Right atrium auricular region (tissue), 2 donors: ENCODE data around the gene TACO1. TPM values are rescaled to one million over a fixed set of nuclear protein-coding genes. Genes with fewer than 3 reads are reported as not detected.

Experiments used
- DNase-seq: peaks from one replicate; pipeline ENCODE4 v3.0.0-alpha.2; 2019; ENCODE audit warnings: low spot score
- H3K27ac ChIP-seq, 2 donors: fragments of 200-600 bp; sonication (generic); 1 replicate in 1 of 2; 2 replicates in 1 of 2; pipeline ENCODE4 v1.5.1; 2016 to 2019
- H3K27me3 ChIP-seq, 2 donors: fragments of 200-600 bp; sonication (generic); one replicate each; pipeline versions ENCODE4 v1.5.1 to v1.6.0; 2017 to 2019
- H3K36me3 ChIP-seq: fragments of 200-600 bp; sonication (generic); one replicate; pipeline ENCODE4 v1.5.1; 2016
- H3K4me1 ChIP-seq, 2 donors: fragments of 200-600 bp; sonication (generic); one replicate each; pipeline versions ENCODE4 v1.5.1 to v1.6.0; 2017 to 2019
- H3K4me3 ChIP-seq, 2 donors: fragments of 200-600 bp; sonication (generic); 1 replicate in 1 of 2; 2 replicates in 1 of 2; pipeline ENCODE4 v1.5.1; 2017 to 2019; ENCODE audit warnings: mild to moderate bottlenecking in 1 of 2, moderate library complexity in 1 of 2
- H3K9me3 ChIP-seq, 2 donors: fragments of 200-600 bp; sonication (generic); one replicate each; pipeline ENCODE4 v1.5.1; 2019
- total RNA-seq, 2 donors: library from RNA; depleted of rRNA; stranded (reverse); fragments of >200 nt; gene quantifications; one replicate each; pipeline ENCODE4 v1.1.0, GENCODE V29; 2016
- TF ChIP-seq, protein P1 (sequence below), 2 donors: fragments of 200-600 bp; sonication (generic); IDR thresholded peaks; one replicate each; pipeline ENCODE4 v1.5.1; 2019; ENCODE audit warnings: antibody characterized with exemption in 2 of 2

The TACO1 gene
- total RNA-seq, 2 donors from 2014 or later: 18.2 to 27.7 TPM

DNA sequence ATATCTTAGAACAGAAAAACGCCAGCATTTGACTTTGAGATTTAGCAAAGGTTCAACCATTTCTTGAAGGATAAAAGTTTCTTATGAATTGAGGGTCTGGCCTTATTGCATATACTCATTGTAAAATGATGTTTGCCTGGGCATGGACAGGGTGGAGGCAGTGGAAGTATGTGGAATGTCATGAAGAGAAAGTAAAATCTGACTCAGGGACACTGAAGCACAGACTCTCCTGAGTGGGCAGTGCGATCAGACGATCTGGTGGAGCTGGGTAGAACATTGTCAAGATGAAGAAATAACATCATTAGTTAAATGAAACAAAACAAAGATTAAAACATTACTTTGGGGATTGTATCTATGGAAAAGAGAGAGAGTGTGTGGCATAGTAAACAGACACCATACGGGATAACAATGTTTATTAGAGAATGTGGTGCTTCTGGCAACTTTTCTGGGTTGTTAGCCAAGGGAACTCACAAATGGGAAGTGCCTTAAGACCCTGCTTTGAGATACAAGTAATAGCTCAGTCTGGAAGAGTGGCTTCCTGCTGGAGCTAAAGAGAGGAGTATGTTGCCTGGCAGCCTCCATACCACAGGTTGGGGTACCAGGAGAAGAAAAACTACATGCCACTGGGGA, 26.0 kb downstream of the TACO1 start:
- Histone ChIP-seq H3K27ac (peak overlapping the region in 1 of 2 donors; percentile 33), H3K36me3 (no peaks in the 10 kb centered on the region), H3K27me3 (no peaks in the 10 kb centered on the region), H3K9me3 (no peaks in the 10 kb centered on the region), H3K4me1 (peaks cover 0 to 73% of the 10 kb centered on the region in 2 donors), H3K4me3 (no peak overlapping the region)
- no peak for DNase-seq
- TF ChIP-seq, protein P1, sequence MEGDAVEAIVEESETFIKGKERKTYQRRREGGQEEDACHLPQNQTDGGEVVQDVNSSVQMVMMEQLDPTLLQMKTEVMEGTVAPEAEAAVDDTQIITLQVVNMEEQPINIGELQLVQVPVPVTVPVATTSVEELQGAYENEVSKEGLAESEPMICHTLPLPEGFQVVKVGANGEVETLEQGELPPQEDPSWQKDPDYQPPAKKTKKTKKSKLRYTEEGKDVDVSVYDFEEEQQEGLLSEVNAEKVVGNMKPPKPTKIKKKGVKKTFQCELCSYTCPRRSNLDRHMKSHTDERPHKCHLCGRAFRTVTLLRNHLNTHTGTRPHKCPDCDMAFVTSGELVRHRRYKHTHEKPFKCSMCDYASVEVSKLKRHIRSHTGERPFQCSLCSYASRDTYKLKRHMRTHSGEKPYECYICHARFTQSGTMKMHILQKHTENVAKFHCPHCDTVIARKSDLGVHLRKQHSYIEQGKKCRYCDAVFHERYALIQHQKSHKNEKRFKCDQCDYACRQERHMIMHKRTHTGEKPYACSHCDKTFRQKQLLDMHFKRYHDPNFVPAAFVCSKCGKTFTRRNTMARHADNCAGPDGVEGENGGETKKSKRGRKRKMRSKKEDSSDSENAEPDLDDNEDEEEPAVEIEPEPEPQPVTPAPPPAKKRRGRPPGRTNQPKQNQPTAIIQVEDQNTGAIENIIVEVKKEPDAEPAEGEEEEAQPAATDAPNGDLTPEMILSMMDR (IDR thresholded peaks at IDR 0.05): no peak

DNA sequence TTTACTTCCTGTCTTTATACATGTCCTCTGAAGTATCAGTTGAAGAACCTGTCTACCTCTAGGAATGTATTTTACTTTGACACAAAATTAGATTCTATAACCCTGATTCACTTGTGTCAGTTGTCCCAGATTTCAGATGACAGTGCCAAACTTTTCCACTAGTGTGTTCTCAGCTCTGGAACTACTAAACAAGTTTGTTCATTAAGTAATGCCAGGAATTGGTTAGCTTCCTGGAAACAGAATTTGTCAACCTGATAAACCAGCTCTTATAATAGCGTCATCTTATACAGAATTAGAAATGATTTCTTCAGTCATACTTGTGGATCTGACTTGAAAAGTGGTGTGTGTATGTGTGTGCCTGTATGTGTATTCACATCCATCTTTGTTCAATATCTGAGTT, 28.9 kb downstream of the TACO1 start:
- Histone ChIP-seq H3K27ac (peak overlapping the region; percentile 45 to 82), H3K36me3 (peaks cover 15% of the 10 kb centered on the region), H3K9me3 (no peaks in the 10 kb centered on the region), H3K4me3 (no peak overlapping the region), H3K4me1 (peaks cover 0 to 83% of the 10 kb centered on the region in 2 donors), H3K27me3 (no peaks in the 10 kb centered on the region)
- DNase-seq: no peak
- TF ChIP-seq, protein P1 (IDR thresholded peaks at IDR 0.05): no peak

DNA sequence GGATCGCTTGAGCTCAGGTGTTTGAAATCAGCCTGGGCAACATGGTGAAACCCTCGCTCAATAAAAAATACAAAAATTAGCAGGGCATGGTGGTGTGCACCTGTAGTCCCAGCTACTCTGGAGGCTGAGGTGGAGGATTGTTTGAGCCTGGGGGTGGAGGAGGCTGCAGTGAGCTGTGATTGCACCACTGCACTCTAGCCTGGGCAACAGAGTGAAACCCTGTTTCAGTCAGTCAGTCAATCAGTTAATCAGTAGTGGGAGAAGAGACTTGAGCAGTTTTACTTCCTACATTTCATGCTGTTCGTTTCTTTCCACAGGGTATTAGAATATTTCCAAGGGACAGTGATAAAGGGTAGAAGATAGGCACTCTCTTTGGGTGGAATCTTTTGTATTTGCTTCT, 30.4 kb downstream of the TACO1 start:
- peak overlapping the region in 1 of 2 donors; percentile 82 for H3K27ac ChIP-seq
- no peaks in the 10 kb centered on the region for H3K27me3 ChIP-seq
- TF ChIP-seq, protein P1 (IDR thresholded peaks at IDR 0.05): no peak
- H3K36me3 ChIP-seq: peaks cover 25% of the 10 kb centered on the region
- H3K9me3 ChIP-seq: no peaks in the 10 kb centered on the region
- H3K4me1 ChIP-seq: peaks cover 0 to 81% of the 10 kb centered on the region in 2 donors
- no peak for DNase-seq
- no peak overlapping the region for H3K4me3 ChIP-seq

DNA sequence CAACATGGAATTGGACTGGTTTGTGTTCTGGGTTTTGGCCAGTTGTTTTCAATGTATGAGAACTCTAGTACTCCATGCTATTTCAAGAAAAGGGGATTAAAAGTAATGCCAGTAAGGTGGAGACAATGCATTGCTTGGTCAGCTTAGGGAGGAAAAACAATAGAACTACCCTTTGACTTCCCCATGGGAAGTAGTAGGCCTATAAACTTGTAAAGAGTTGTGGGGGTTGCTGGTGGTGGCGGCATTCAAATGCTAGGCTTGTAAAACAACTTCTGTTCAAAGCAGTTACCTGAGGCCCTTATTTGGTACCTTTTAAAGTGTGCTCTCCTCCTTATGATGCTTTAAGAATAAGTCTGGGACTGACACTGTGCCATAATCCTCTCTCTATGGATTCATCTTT, 30.9 kb downstream of the TACO1 start:
- H3K9me3 ChIP-seq: no peaks in the 10 kb centered on the region
- DNase-seq: no peak
- H3K27ac ChIP-seq: no peak overlapping the region
- TF ChIP-seq, protein P1 (IDR thresholded peaks at IDR 0.05): no peak
- no peak overlapping the region for H3K4me3 ChIP-seq
- peaks cover 31% of the 10 kb centered on the region for H3K36me3 ChIP-seq
- peaks cover 0 to 81% of the 10 kb centered on the region in 2 donors for H3K4me1 ChIP-seq
- no peaks in the 10 kb centered on the region for H3K27me3 ChIP-seq

DNA sequence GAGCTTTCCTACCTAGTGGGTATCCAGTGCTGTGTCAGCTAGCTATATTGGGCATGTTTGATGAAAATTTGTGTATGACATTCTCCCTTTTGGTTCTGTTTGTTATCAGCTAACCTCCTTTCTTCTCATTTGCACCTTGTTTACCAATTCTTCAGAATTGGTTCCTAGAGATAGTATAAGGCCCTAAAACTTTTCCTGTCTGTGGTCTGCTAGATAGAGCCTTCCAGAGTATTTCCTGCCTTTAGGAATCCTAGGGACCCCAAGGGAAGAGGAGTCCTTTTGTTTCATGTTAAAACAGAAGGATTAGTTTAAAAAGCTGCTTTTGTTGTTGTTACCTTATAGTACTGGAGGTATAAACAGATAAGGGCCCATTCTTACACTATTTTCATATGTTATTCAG, 33.0 kb downstream of the TACO1 start:
- Histone ChIP-seq H3K27ac (peak overlapping the region; percentile 30 to 52), H3K4me1 (peaks cover 0 to 71% of the 10 kb centered on the region in 2 donors), H3K9me3 (no peaks in the 10 kb centered on the region), H3K36me3 (peaks cover 44% of the 10 kb centered on the region), H3K27me3 (no peaks in the 10 kb centered on the region), H3K4me3 (no peak overlapping the region)
- DNase-seq: no peak
- TF ChIP-seq, protein P1 (IDR thresholded peaks at IDR 0.05): no peak

DNA sequence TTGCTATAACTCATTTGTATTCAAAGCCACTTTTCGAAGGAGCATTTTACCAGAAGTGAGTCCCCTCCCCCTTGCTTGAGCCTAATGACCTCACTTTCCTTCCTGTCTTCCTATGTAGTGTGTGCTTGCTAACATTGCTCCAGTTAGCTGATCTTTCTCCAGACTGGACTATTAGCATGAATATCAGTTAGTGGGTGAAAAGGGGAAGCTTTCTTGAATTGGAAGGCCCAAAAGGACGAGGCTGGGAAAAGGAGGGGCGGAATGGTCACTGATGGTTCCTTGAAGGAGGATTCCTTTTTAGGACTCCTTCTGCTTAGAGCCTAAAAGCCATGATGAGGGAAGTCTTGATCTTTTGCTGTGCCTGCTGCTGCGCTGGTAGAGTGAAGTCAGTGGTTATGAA, 33.5 kb downstream of the TACO1 start:
- H3K4me1 ChIP-seq: peaks cover 0 to 66% of the 10 kb centered on the region in 2 donors

More for the DNA sequence above, 33.5 kb downstream of the TACO1 start:
- Histone ChIP-seq H3K9me3 (no peaks in the 10 kb centered on the region), H3K27ac (peak overlapping the region; percentile 30 to 52), H3K27me3 (no peaks in the 10 kb centered on the region), H3K4me3 (no peak overlapping the region), H3K36me3 (peaks cover 46% of the 10 kb centered on the region)
- DNase-seq: no peak
- TF ChIP-seq, protein P1 (IDR thresholded peaks at IDR 0.05): no peak
